HepG2 (cell line): Measurements from ENCODE around the gene PFN2.

ENCODE experiments used
- RFX3 ChIP-seq: IDR thresholded peaks from 2 replicates; pipeline ENCODE4 v1.6.1; 2016; ENCODE audit warnings: missing biosample characterization, missing genetic modification reagents
- ZBTB25 ChIP-seq: IDR thresholded peaks from 2 replicates; pipeline ENCODE4 v1.6.1; 2018; ENCODE audit warnings: missing genetic modification reagents
- ZNF224 ChIP-seq: sonication (generic); formaldehyde crosslinking; IDR thresholded peaks from 2 replicates; pipeline ENCODE4 v1.5.0; 2020; ENCODE audit warnings: mild to moderate bottlenecking, missing genetic modification reagents

- TF ChIP-seq RFX3 (CRISPR knock-in tag): no peak
- no peak for TF ChIP-seq ZBTB25 (CRISPR knock-in tag)
- no peak for TF ChIP-seq ZNF224 (CRISPR knock-in tag)
These were observed 2.5 kb downstream of the PFN2 start for GRCh38 chr3:149968216-149968615.
